ENCODE results near the gene IPO11.
"Not testable (repeated sequence)": the region's sequence is repeated elsewhere in the genome, so short reads cannot be mapped to it uniquely, and the experiment has no call there.

IPO11 gene

GRCh38 chr5:62448528-62448927, 36.0 kb downstream of the IPO11 start:
- DNase-seq (ENCODE audit: low spot score), result no peak

GRCh38 chr5:62450259-62450658, 37.7 kb downstream of the IPO11 start:
- DNase-seq (ENCODE audit: low spot score), result no peak

- DNase-seq (ENCODE audit: low spot score), result no peak
Observed at GRCh38 chr5:62457071-62457470, 44.5 kb downstream of the IPO11 start.

GRCh38 chr5:62460578-62460983, 48.0 kb downstream of the IPO11 start:
- peak; percentile 18 for DNase-seq (ENCODE audit: low spot score)

- no peak for DNase-seq (ENCODE audit: low spot score)
Observed at GRCh38 chr5:62461561-62461960, 49.0 kb downstream of the IPO11 start.

- no peak for DNase-seq (ENCODE audit: low spot score)
Observed at GRCh38 chr5:62465985-62466925, 53.7 kb downstream of the IPO11 start.

GRCh38 chr5:62473209-62473608, 60.6 kb downstream of the IPO11 start:
- no peak for DNase-seq (ENCODE audit: low spot score)

GRCh38 chr5:62475072-62475471, 62.5 kb downstream of the IPO11 start:
- DNase-seq (ENCODE audit: low spot score), result no peak

- DNase-seq (ENCODE audit: low spot score), result no peak
Observed at GRCh38 chr5:62477801-62478200, 65.2 kb downstream of the IPO11 start.

- no peak for DNase-seq (ENCODE audit: low spot score)
Observed at GRCh38 chr5:62483556-62483955, 71.0 kb downstream of the IPO11 start.

- no peak for DNase-seq (ENCODE audit: low spot score)
Observed at GRCh38 chr5:62486672-62487071, 74.1 kb downstream of the IPO11 start.

GRCh38 chr5:62488531-62488930, 76.0 kb downstream of the IPO11 start:
- no peak for DNase-seq (ENCODE audit: low spot score)

GRCh38 chr5:62489471-62489870, 76.9 kb downstream of the IPO11 start:
- no peak for DNase-seq (ENCODE audit: low spot score)

GRCh38 chr5:62494772-62495171, 82.2 kb downstream of the IPO11 start:
- no peak for DNase-seq (ENCODE audit: low spot score)

- DNase-seq (ENCODE audit: low spot score), result no peak
Observed at GRCh38 chr5:62496876-62497275, 84.3 kb downstream of the IPO11 start.

GRCh38 chr5:62498961-62499360, 86.4 kb downstream of the IPO11 start:
- no peak for DNase-seq (ENCODE audit: low spot score)

- no peak for DNase-seq (ENCODE audit: low spot score)
Observed at GRCh38 chr5:62499756-62500155, 87.2 kb downstream of the IPO11 start.

- no peak for DNase-seq (ENCODE audit: low spot score)
Observed at GRCh38 chr5:62502456-62503101, 90.0 kb downstream of the IPO11 start.

GRCh38 chr5:62504129-62504528, 91.6 kb downstream of the IPO11 start:
- DNase-seq (ENCODE audit: low spot score), result no peak

GRCh38 chr5:62506659-62507460, 94.3 kb downstream of the IPO11 start:
- DNase-seq (ENCODE audit: low spot score), result no peak

GRCh38 chr5:62508760-62509159, 96.2 kb downstream of the IPO11 start:
- DNase-seq (ENCODE audit: low spot score), result not testable (repeated sequence)

- no peak for DNase-seq (ENCODE audit: low spot score)
Observed at GRCh38 chr5:62509806-62510205, 97.2 kb downstream of the IPO11 start.

- DNase-seq (ENCODE audit: low spot score), result not testable (repeated sequence)
Observed at GRCh38 chr5:62513085-62513484, 100.5 kb downstream of the IPO11 start.
